ENCODE results near the gene RNU2-1.
A peak's percentile ranks its signal among the peaks of the same experiment; 100 is the strongest.

DNA sequence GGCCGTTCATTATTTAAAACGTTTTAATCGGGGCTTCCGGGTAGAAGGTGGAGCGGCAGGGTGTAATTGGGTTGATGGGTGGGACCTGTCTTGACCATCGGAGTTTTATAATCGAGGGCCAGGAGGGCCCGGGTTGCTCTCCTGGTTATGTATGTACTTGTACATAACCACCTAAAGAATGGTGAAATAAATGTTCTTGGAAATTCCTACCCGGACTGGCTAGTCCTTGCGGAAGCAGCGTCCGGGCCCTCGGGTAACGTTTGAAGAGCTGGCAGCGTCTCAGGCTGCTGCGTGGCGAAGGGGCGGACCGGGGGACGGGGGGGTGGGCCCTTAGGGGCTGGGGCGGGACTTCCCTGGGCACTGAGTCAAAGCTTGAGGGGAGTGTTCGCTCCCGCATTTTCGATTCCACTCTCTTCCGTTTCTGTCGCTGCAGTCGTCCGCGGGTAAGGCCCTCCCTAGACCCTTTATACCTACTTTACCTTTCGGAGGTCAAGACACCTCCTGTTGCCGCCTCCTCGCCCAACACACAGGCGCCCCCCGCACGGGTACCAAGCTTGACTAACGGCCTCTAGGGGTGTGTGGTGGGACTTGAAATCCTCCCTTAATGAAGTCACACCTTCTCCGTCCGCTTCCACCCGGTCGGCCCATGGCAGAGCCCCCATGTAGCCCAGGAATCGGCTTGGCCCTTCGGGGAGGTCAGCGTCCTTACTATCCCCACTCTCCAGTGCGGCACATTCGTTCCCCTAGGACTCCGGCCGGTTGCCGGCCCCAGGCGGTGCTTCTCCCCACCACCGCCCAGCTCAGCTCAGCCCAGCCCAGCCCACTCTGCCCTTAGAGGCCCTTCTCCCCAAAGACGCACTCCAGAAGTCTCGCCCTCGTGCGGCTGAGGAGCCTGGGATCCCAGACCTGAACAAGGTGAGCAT, 22.0 kb downstream of the RNU2-1 start, which contains the start of gene TMEM106A:
- peak; percentile 63 for TF ChIP-seq POLR2AphosphoS5 (IDR thresholded peaks at IDR 0.05)
- TF ChIP-seq, protein P1, sequence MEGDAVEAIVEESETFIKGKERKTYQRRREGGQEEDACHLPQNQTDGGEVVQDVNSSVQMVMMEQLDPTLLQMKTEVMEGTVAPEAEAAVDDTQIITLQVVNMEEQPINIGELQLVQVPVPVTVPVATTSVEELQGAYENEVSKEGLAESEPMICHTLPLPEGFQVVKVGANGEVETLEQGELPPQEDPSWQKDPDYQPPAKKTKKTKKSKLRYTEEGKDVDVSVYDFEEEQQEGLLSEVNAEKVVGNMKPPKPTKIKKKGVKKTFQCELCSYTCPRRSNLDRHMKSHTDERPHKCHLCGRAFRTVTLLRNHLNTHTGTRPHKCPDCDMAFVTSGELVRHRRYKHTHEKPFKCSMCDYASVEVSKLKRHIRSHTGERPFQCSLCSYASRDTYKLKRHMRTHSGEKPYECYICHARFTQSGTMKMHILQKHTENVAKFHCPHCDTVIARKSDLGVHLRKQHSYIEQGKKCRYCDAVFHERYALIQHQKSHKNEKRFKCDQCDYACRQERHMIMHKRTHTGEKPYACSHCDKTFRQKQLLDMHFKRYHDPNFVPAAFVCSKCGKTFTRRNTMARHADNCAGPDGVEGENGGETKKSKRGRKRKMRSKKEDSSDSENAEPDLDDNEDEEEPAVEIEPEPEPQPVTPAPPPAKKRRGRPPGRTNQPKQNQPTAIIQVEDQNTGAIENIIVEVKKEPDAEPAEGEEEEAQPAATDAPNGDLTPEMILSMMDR (IDR thresholded peaks at IDR 0.05) = peak in 3 of 4 experiments; percentile 47 to 61 (median 51)
